HL-60 (cell line): ENCODE data around the gene LRRC7.

Experiments used
- CTCF ChIP-seq: IDR thresholded peaks from one replicate; pipeline ENCODE4 v1.5.1; 2011; ENCODE audit warnings: low read length, control low read depth, inconsistent platforms; ENCODE audit not compliant: insufficient read depth
- GABPA ChIP-seq: IDR thresholded peaks from 2 replicates; pipeline ENCODE4 v1.6.1; 2012; ENCODE audit warnings: low read depth
- TF ChIP-seq, protein P1 (sequence below): IDR thresholded peaks from 2 replicates; pipeline ENCODE4 v1.6.1; 2012; ENCODE audit warnings: low read depth; ENCODE audit not compliant: insufficient replicate concordance

DNA sequence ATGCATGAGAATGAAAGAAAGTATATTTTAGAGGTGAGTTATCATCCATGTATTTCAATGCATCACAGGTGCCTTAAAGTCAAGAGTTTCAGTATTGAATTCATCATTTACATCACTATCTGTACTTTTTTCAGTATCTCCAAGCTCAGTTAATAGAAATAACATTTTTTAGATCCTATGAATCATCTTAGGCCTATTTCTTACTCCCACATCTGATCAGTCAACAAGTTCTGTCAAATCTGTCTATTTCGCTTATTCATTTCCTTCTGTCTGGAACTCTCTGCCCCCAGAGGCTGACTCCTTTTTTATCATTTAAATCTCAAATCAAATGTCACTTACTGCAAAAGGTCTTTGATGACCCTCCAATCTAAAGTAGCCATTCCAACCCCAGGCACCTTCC is 295.2 kb downstream of the LRRC7 start:
- no peak for TF ChIP-seq CTCF
- TF ChIP-seq GABPA, result no peak
- TF ChIP-seq, protein P1, sequence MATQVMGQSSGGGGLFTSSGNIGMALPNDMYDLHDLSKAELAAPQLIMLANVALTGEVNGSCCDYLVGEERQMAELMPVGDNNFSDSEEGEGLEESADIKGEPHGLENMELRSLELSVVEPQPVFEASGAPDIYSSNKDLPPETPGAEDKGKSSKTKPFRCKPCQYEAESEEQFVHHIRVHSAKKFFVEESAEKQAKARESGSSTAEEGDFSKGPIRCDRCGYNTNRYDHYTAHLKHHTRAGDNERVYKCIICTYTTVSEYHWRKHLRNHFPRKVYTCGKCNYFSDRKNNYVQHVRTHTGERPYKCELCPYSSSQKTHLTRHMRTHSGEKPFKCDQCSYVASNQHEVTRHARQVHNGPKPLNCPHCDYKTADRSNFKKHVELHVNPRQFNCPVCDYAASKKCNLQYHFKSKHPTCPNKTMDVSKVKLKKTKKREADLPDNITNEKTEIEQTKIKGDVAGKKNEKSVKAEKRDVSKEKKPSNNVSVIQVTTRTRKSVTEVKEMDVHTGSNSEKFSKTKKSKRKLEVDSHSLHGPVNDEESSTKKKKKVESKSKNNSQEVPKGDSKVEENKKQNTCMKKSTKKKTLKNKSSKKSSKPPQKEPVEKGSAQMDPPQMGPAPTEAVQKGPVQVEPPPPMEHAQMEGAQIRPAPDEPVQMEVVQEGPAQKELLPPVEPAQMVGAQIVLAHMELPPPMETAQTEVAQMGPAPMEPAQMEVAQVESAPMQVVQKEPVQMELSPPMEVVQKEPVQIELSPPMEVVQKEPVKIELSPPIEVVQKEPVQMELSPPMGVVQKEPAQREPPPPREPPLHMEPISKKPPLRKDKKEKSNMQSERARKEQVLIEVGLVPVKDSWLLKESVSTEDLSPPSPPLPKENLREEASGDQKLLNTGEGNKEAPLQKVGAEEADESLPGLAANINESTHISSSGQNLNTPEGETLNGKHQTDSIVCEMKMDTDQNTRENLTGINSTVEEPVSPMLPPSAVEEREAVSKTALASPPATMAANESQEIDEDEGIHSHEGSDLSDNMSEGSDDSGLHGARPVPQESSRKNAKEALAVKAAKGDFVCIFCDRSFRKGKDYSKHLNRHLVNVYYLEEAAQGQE, result no peak
